ENCODE results near the gene UMOD.

DNA sequence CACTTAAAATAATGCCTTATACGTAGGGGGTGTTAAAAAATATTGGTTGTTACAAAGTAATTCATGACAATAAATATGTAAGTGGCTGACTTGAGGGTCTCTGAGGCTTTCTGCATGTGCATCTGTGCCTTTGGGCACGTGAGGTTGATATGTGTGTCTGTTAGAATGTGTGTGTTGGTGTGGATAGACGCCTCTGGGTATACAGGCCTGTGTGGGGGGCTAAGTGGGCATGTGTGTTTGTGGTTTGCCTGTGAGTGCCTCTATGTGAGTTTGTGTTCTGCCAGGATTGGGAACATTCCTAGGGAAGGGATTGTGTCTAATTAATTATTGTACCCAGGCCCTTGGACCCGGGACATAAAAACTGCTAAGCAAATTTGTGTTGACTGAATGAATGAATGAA, 44.2 kb downstream of the UMOD start:
- TF ChIP-seq, protein P1, sequence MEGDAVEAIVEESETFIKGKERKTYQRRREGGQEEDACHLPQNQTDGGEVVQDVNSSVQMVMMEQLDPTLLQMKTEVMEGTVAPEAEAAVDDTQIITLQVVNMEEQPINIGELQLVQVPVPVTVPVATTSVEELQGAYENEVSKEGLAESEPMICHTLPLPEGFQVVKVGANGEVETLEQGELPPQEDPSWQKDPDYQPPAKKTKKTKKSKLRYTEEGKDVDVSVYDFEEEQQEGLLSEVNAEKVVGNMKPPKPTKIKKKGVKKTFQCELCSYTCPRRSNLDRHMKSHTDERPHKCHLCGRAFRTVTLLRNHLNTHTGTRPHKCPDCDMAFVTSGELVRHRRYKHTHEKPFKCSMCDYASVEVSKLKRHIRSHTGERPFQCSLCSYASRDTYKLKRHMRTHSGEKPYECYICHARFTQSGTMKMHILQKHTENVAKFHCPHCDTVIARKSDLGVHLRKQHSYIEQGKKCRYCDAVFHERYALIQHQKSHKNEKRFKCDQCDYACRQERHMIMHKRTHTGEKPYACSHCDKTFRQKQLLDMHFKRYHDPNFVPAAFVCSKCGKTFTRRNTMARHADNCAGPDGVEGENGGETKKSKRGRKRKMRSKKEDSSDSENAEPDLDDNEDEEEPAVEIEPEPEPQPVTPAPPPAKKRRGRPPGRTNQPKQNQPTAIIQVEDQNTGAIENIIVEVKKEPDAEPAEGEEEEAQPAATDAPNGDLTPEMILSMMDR (IDR thresholded peaks at IDR 0.05; ENCODE audit: low read depth, low read length), result no peak
- no peak for TF ChIP-seq EZH2phosphoT487 (IDR thresholded peaks at IDR 0.05; ENCODE audit: low read depth)
